ENCODE measurements around the gene DOC2B. TPM values are rescaled to one million over a fixed set of nuclear protein-coding genes. Genes with fewer than 3 reads are reported as not detected.

Gene DOC2B
- total and polyA plus RNA-seq, 9 of the 15 experiments (the other 6 are each of a cell fraction or from before 2014, with no cell fraction given), result 0.02 TPM; not detected in 8

DNA sequence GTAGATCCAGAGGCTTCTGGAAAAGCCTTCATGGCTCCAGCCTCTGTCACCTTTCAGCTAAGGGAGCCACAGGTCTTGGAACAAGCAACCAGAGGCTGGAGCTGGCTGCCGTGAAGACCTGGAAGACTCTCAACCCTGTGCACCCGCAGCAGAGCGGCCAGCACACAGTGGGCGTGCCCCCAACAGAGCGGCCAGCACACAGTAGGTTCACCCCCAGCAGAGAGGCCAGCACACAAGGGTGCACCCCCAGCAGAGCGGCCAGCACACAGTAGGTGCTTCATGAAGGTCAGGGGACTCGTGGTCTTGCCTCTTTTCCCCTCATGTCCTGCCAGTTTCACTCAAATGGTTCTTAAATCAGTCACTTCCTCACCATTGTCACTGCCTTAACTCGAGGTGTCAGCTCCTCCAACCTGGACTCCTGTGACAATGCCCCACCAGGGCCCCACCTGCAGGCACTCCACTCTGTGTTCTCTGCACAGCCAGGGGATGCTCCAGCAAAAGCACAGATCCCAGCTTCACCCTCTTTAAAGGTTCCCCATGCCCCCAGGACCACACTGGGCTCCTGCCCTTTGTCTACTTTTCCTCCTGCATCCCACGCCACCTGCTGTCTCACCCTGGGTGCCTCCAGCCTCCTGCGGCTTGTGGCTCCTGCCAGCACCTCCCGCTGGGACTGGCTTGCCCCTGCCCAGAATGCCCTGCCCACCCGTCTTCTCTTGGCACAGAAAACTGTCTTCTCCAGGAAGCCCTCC lies 42.4 kb upstream of the DOC2B start:
- 4% methylated on average over 8 of the region's 12 CpGs for WGBS (ENCODE audit: insufficient coverage, low coverage, missing lambda C conversion rate)
- no peak for DNase-seq (ENCODE audit: extremely low read depth in 1 of 4, low spot score in 3 of 4)
- no peak overlapping the region for H3K4me3 ChIP-seq
- intact Hi-C loops (cut with micrococcal nuclease) (no loop called here), in situ Hi-C loops (cut with MboI) (no loop called here)
- H3K27ac ChIP-seq (ENCODE audit: extremely low read depth, low read depth, low read length), result no peak overlapping the region
- H3K9me3 ChIP-seq (replicated peaks; ENCODE audit: control insufficient read depth, insufficient read depth, low read depth, low read length), result no peaks in the 10 kb centered on the region
- H3K9ac ChIP-seq (ENCODE audit: insufficient read depth in 1 of 2, low read depth in 2 of 2, low read length in 2 of 2), result no peak overlapping the region
- no peaks in the 10 kb centered on the region for H3K4me1 ChIP-seq (replicated peaks in 1 of 2; ENCODE audit: control insufficient read depth in 2 of 2, insufficient read depth in 2 of 2, low read length in 2 of 2)
- H3K9me1 ChIP-seq (ENCODE audit: control insufficient read depth, insufficient read depth, low read length), result no peaks in the 10 kb centered on the region
- no peak for ATAC-seq
- TF ChIP-seq LARP7 (IDR thresholded peaks at IDR 0.05), result no peak
- TF ChIP-seq THRAP3 (IDR thresholded peaks at IDR 0.05; ENCODE audit: borderline replicate concordance), result no peak
- peak; percentile 73 for TF ChIP-seq ZKSCAN1 (IDR thresholded peaks at IDR 0.05; ENCODE audit: low read depth, low read length)
- H3K4me2 ChIP-seq (ENCODE audit: insufficient read depth, low read length), result no peak overlapping the region
- FAIRE-seq, result no peak
- BruUV-seq (replicated peaks), result no TSS peak
- no peaks in the 10 kb centered on the region for H3K36me3 ChIP-seq (ENCODE audit: control insufficient read depth, insufficient read depth, low read length)
- peaks cover 0 to 19% of the 10 kb centered on the region in 2 experiments; a peak in 1 of 5 replicates for H3K27me3 ChIP-seq (ENCODE audit: control insufficient read depth in 2 of 2, insufficient read depth in 2 of 2, low read length in 2 of 2)
- ChIA-PET POLR2A (no interaction called here), CTCF (ENCODE audit: low intra/inter-chr PET ratio) (no interaction called here)
- no peak overlapping the region for H2AFZ ChIP-seq (ENCODE audit: low read depth, low read length)
- no peaks in the 10 kb centered on the region; the same call in 1 of the 2 replicates for H4K20me1 ChIP-seq (replicated peaks; ENCODE audit: control insufficient read depth, insufficient read depth, low read length)
- no peaks in the 10 kb centered on the region for H3K79me2 ChIP-seq (ENCODE audit: control insufficient read depth, insufficient read depth, low read length)

- WGBS (ENCODE audit: insufficient coverage, low coverage, missing lambda C conversion rate), result 6% methylated on average over 7 of the region's 8 CpGs
- no peak overlapping the region for H3K9ac ChIP-seq (ENCODE audit: insufficient read depth in 1 of 2, low read depth in 2 of 2, low read length in 2 of 2)
- H3K4me2 ChIP-seq (ENCODE audit: insufficient read depth, low read length), result no peak overlapping the region
- H3K27ac ChIP-seq (ENCODE audit: extremely low read depth, low read depth, low read length), result no peak overlapping the region
- H3K9me3 ChIP-seq (replicated peaks; ENCODE audit: control insufficient read depth, insufficient read depth, low read depth, low read length), result no peaks in the 10 kb centered on the region
- peaks cover 0 to 11% of the 10 kb centered on the region in 2 experiments; a peak in 1 of 5 replicates for H3K27me3 ChIP-seq (ENCODE audit: control insufficient read depth in 2 of 2, insufficient read depth in 2 of 2, low read length in 2 of 2)
- DNase-seq (ENCODE audit: extremely low read depth in 1 of 4, low spot score in 3 of 4) (no peak), ATAC-seq (no peak), FAIRE-seq (no peak)
- H3K79me2 ChIP-seq (ENCODE audit: control insufficient read depth, insufficient read depth, low read length), result no peaks in the 10 kb centered on the region
- H3K9me1 ChIP-seq (ENCODE audit: control insufficient read depth, insufficient read depth, low read length), result no peaks in the 10 kb centered on the region
- POLR2A ChIA-PET, result no interaction called here
- BruUV-seq (replicated peaks), result no TSS peak
- H3K36me3 ChIP-seq (ENCODE audit: control insufficient read depth, insufficient read depth, low read length), result no peaks in the 10 kb centered on the region
- no peaks in the 10 kb centered on the region; a peak in 1 of 5 replicates for H3K4me1 ChIP-seq (replicated peaks in 1 of 2; ENCODE audit: control insufficient read depth in 2 of 2, insufficient read depth in 2 of 2, low read length in 2 of 2)
- H4K20me1 ChIP-seq (replicated peaks; ENCODE audit: control insufficient read depth, insufficient read depth, low read length), result no peaks in the 10 kb centered on the region; the same call in 1 of the 2 replicates
- no peak overlapping the region for H3K4me3 ChIP-seq
- H2AFZ ChIP-seq (ENCODE audit: low read depth, low read length), result no peak overlapping the region
- CTCF ChIA-PET (ENCODE audit: low intra/inter-chr PET ratio), result no interaction called here
- intact Hi-C loops (cut with micrococcal nuclease) (no loop called here), in situ Hi-C loops (cut with MboI) (no loop called here)
- TF ChIP-seq CEBPG (CRISPR knock-in tag; IDR thresholded peaks at IDR 0.05) (no peak), CEBPG (tag; conservative IDR thresholded peaks at IDR 0.05 in 1 of 2, IDR thresholded peaks at IDR 0.05 in 1 of 2) (no peak), CHD2 (IDR thresholded peaks at IDR 0.05; ENCODE audit: low read depth, low read length) (no peak), SRF (CRISPR knock-in tag; IDR thresholded peaks at IDR 0.05) (no peak)
Observed at GRCh38 chr17:222172-222571, 40.7 kb upstream of the DOC2B start.
